Activated CD4-positive, alpha-beta memory T cell treated with anti-CD3 and anti-CD28 coated beads for 36 hours (primary cell): ENCODE measurements around the gene GRM6. TPM values are rescaled to one million over a fixed set of nuclear protein-coding genes. Genes with fewer than 3 reads are reported as not detected.

ENCODE experiments used
- CTCF ChIA-PET: fragments of 350-600 bp; sonication (Branson Sonifier 250); formaldehyde crosslinking; loops from one replicate; lab custom pipeline; 2021; ENCODE audit warnings: antibody characterized with exemption, inconsistent platforms; lab: Charles Lee
- POLR2A ChIA-PET: fragments of 350-600 bp; sonication (Branson Sonifier 250); formaldehyde crosslinking; loops from one replicate; lab custom pipeline; 2021; ENCODE audit warnings: antibody characterized with exemption; lab: Charles Lee
- DNase-seq: peaks from one replicate; pipeline ENCODE4 v3.0.0-alpha.2; 2020
- H3K27ac Mint-ChIP-seq: one replicate; pipeline ENCODE4 v1.8.0; 2021; ENCODE audit warnings: mixed read lengths
- H3K27me3 Mint-ChIP-seq: one replicate; pipeline ENCODE4 v1.8.0; 2021; ENCODE audit warnings: mixed read lengths
- H3K36me3 Mint-ChIP-seq: one replicate; pipeline ENCODE4 v1.8.0; 2021; ENCODE audit warnings: mixed read lengths
- H3K4me1 Mint-ChIP-seq: one replicate; pipeline ENCODE4 v1.8.0; 2021; ENCODE audit warnings: low read depth, mixed read lengths
- H3K4me3 Mint-ChIP-seq: one replicate; pipeline ENCODE4 v1.8.0; 2021; ENCODE audit warnings: mild to moderate bottlenecking, mixed read lengths
- H3K9me3 Mint-ChIP-seq: one replicate; pipeline ENCODE4 v1.8.0; 2021; ENCODE audit warnings: mixed read lengths
- intact Hi-C: fragments of 100-400 bp; cut with micrococcal nuclease; formaldehyde crosslinking; loops from one replicate; pipeline ENCODE4 v1.15.1; 2023
- total RNA-seq, 2 experiments: library from RNA; stranded (reverse); gene quantifications; one replicate each; pipeline ENCODE4 v1.2.3, GENCODE V29; 2021

GRM6 gene
- total RNA-seq, 2 experiments from 2014 or later, result not detected

DNA sequence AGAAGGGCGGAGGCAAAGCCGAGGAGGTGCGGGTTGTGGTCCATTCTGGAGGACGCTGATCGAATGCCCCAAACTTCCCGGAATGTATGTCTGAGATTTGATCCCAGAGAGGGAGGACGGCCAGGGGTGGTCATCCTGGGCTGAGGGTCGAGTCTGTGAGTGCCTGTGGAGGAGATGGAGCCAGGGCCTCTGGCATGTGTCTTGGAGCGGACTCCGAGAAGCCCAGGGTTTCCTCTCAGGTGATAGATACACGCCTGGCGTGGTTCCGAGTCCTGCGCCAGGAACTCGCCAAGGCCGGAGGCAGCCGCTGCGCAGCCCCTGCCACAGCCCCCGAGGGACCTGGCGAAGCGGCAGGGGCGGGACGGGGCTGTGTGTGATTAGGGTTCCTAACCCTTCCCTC, 53.8 kb downstream of the GRM6 start:
- ChIA-PET CTCF (no interaction called here), POLR2A (no interaction called here)
- Mint-ChIP-seq H3K27ac (no peak overlapping the region), H3K36me3 (peaks cover 35% of the 10 kb centered on the region), H3K9me3 (peaks cover 84% of the 10 kb centered on the region), H3K4me3 (no peak overlapping the region), H3K4me1 (no peaks in the 10 kb centered on the region), H3K27me3 (peaks cover 27% of the 10 kb centered on the region)
- intact Hi-C loops, result no loop called here
- no peak for DNase-seq

- no peak for DNase-seq
- Mint-ChIP-seq H3K9me3 (peaks cover 86% of the 10 kb centered on the region), H3K27me3 (peaks cover 27% of the 10 kb centered on the region), H3K27ac (no peak within 1 kb of the TSS), H3K4me1 (no peaks in the 10 kb centered on the region), H3K4me3 (no peak within 1 kb of the TSS), H3K36me3 (peaks cover 40% of the 10 kb centered on the region)
- intact Hi-C loops, result no loop called here
- ChIA-PET POLR2A (no interaction called here), CTCF (no interaction called here)
Observed at GRCh38 chr5:178940569-178941360, 54.4 kb downstream of the GRM6 start, which contains the start of gene ZNF454. TSS of gene ZNF454 (plus strand) at chr5:178941198. CDS start at chr5:178942792, 1,594 bp downstream.

DNA sequence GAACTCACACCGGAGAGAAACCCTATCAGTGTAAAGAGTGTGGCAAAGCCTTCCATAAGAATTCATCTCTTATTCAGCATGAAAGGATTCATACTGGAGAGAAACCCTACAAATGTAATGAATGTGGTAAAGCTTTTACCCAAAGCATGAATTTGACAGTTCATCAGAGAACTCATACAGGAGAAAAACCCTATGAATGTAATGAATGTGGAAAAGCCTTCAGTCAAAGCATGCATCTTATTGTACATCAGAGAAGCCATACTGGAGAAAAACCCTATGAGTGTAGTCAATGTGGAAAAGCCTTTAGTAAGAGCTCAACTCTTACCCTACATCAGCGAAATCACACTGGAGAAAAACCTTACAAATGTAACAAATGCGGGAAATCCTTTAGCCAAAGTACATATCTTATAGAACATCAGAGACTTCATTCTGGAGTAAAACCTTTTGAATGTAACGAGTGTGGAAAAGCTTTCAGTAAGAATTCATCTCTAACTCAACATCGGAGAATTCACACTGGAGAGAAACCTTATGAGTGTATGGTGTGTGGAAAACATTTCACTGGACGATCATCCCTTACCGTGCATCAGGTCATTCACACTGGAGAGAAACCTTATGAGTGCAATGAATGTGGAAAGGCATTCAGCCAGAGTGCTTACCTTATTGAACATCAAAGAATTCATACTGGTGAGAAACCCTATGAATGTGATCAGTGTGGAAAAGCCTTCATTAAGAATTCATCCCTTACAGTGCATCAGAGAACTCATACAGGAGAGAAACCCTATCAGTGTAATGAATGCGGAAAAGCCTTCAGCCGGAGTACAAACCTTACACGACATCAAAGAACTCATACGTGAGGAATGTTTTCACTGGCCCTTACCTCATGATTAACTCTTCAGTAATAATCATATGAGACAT, 63.0 kb downstream of the GRM6 start:
- CTCF ChIA-PET, result no interaction called here
- Mint-ChIP-seq H3K4me3 (no peak overlapping the region), H3K36me3 (peaks cover 67% of the 10 kb centered on the region), H3K27me3 (no peaks in the 10 kb centered on the region), H3K9me3 (peaks cover 92% of the 10 kb centered on the region), H3K27ac (no peak overlapping the region), H3K4me1 (no peaks in the 10 kb centered on the region)
- no peak for DNase-seq
- POLR2A ChIA-PET, result no interaction called here
- intact Hi-C loops, result no loop called here

Other genes starting within 250 kb of the GRM6 start
- 10 to 100 TPM in 1 of 2 experiments, 1 to 10 TPM in 1; 8.7 to 12.6 TPM for gene ZNF354B, start 135.4 kb downstream of the GRM6 start, total RNA-seq
- gene ZFP2, start 99.4 kb downstream of the GRM6 start, total RNA-seq, result under 1 TPM; 0.27 to 0.40 TPM
- not detected for gene ZNF454, start 54.1 kb downstream of the GRM6 start, total RNA-seq
- 1 to 10 TPM; 2.4 TPM for gene ZNF879, start 28.5 kb upstream of the GRM6 start, total RNA-seq
- gene ZNF354C, start 65.1 kb upstream of the GRM6 start, total RNA-seq, result 1 to 10 TPM; 5.9 to 6.0 TPM